Retinal pigment epithelial cell (primary cell): ENCODE results near the gene SLC35G1.

Source experiments
- DNase-seq: peaks from one replicate; pipeline ENCODE4 v3.0.0-alpha.2; 2010; ENCODE audit warnings: low read depth
- H3K4me3 ChIP-seq: 2 replicates; pipeline ENCODE4 v1.5.1; 2011; ENCODE audit warnings: mild to moderate bottlenecking, low read length, control low read depth, moderate library complexity
- TF ChIP-seq, protein P1 (sequence below): conservative IDR thresholded peaks from 2 replicates; pipeline ENCODE4 v1.5.1; 2011; ENCODE audit warnings: low read depth, low read length, control low read depth, inconsistent platforms

The SLC35G1 gene

GRCh38 chr10:93947055-93947454 is 53.3 kb downstream of the SLC35G1 start:
- peak; percentile 32 for DNase-seq
- no peak overlapping the region for H3K4me3 ChIP-seq
- TF ChIP-seq, protein P1, sequence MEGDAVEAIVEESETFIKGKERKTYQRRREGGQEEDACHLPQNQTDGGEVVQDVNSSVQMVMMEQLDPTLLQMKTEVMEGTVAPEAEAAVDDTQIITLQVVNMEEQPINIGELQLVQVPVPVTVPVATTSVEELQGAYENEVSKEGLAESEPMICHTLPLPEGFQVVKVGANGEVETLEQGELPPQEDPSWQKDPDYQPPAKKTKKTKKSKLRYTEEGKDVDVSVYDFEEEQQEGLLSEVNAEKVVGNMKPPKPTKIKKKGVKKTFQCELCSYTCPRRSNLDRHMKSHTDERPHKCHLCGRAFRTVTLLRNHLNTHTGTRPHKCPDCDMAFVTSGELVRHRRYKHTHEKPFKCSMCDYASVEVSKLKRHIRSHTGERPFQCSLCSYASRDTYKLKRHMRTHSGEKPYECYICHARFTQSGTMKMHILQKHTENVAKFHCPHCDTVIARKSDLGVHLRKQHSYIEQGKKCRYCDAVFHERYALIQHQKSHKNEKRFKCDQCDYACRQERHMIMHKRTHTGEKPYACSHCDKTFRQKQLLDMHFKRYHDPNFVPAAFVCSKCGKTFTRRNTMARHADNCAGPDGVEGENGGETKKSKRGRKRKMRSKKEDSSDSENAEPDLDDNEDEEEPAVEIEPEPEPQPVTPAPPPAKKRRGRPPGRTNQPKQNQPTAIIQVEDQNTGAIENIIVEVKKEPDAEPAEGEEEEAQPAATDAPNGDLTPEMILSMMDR = no peak

DNA sequence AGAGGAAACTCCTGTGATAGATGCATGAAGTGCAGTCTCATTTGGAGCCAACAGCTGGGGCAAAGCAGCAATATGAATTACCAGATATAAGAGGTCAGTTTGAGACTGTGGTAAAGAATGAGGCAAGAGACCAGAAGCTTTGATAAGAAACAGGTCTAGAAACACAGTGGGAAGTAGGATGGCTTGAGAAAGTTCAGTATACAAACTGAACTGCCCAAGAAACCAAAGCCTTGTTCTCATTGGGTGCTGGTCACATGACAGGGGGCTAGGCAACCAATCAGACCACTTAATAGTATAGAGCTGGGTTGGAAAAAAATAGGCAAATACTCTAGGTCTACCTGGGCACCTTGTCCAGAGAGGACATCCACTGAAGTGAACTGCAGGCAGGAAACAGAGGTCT is 53.7 kb downstream of the SLC35G1 start:
- DNase-seq = no peak
- H3K4me3 ChIP-seq = no peak overlapping the region
- TF ChIP-seq, protein P1 = no peak

- no peak overlapping the region for H3K4me3 ChIP-seq
- no peak for DNase-seq
- TF ChIP-seq, protein P1 = no peak
These were observed 58.1 kb downstream of the SLC35G1 start for GRCh38 chr10:93951905-93952304.
